Measurements from ENCODE around the gene WDR33. TPM values are rescaled to one million over a fixed set of nuclear protein-coding genes. Genes with fewer than 3 reads are reported as not detected.

Gene WDR33
- total and polyA plus RNA-seq, 5 donors from 2014 or later: 31.5 to 71.4 (median 36.3) TPM

GRCh38 chr2:127661949-127662510 lies 148.9 kb downstream of the WDR33 start:
- H3K9me3 Mint-ChIP-seq: no peaks in the 10 kb centered on the region
- H3K36me3 Mint-ChIP-seq: peaks cover 3% of the 10 kb centered on the region
- DNase-seq (no peak), ATAC-seq (ENCODE audit: low read depth in 2 of 2) (no peak)
- H3K4me1 Mint-ChIP-seq: peaks cover 0 to 3% (median 0%) of the 10 kb centered on the region in 4 donors
- no peaks in the 10 kb centered on the region for H3K9me3 ChIP-seq (ENCODE audit: control insufficient read depth in 2 of 2, low read length in 2 of 2)
- peaks cover 22% of the 10 kb centered on the region for H3K27me3 ChIP-seq (ENCODE audit: control insufficient read depth, insufficient read depth, low read length)
- no peak overlapping the region for H3K27ac ChIP-seq (ENCODE audit: insufficient read depth, low read length, poor library complexity, severe bottlenecking)
- no peak overlapping the region for H3K27ac Mint-ChIP-seq
- peaks cover 38% of the 10 kb centered on the region for H3K27me3 Mint-ChIP-seq
- no peaks in the 10 kb centered on the region for H3K36me3 ChIP-seq (ENCODE audit: control insufficient read depth, insufficient read depth, low read length)
- H3K4me3 ChIP-seq (ENCODE audit: low read depth, low read length): no peak overlapping the region
- no peak overlapping the region for H3K4me3 Mint-ChIP-seq
- H3K4me1 ChIP-seq (ENCODE audit: control insufficient read depth, insufficient read depth, low read length, poor library complexity, severe bottlenecking): no peaks in the 10 kb centered on the region

GRCh38 chr2:127661072-127661649 lies 149.8 kb downstream of the WDR33 start:
- Mint-ChIP-seq H3K27me3 (peaks cover 31% of the 10 kb centered on the region), H3K9me3 (no peaks in the 10 kb centered on the region), H3K4me3 (no peak overlapping the region), H3K27ac (no peak overlapping the region), H3K36me3 (peaks cover 3% of the 10 kb centered on the region), H3K4me1 (peaks cover 0 to 3% (median 0%) of the 10 kb centered on the region in 4 donors)
- peaks cover 19% of the 10 kb centered on the region for H3K27me3 ChIP-seq (ENCODE audit: control insufficient read depth, insufficient read depth, low read length)
- H3K36me3 ChIP-seq (ENCODE audit: control insufficient read depth, insufficient read depth, low read length): no peaks in the 10 kb centered on the region
- no peak overlapping the region for H3K27ac ChIP-seq (ENCODE audit: insufficient read depth, low read length, poor library complexity, severe bottlenecking)
- H3K9me3 ChIP-seq (ENCODE audit: control insufficient read depth in 2 of 2, low read length in 2 of 2): no peaks in the 10 kb centered on the region
- no peaks in the 10 kb centered on the region for H3K4me1 ChIP-seq (ENCODE audit: control insufficient read depth, insufficient read depth, low read length, poor library complexity, severe bottlenecking)
- H3K4me3 ChIP-seq (ENCODE audit: low read depth, low read length): no peak overlapping the region
- no peak for DNase-seq
- ATAC-seq (ENCODE audit: low read depth in 2 of 2): no peak

GRCh38 chr2:127660291-127660578 lies 150.7 kb downstream of the WDR33 start:
- H3K9me3 ChIP-seq (ENCODE audit: control insufficient read depth in 2 of 2, low read length in 2 of 2): no peaks in the 10 kb centered on the region
- H3K36me3 Mint-ChIP-seq: peaks cover 3% of the 10 kb centered on the region
- H3K27ac Mint-ChIP-seq: no peak overlapping the region

GRCh38 chr2:127659408-127660290 lies 151.3 kb downstream of the WDR33 start:
- H3K4me3 ChIP-seq (ENCODE audit: low read depth, low read length): no peak overlapping the region
- no peaks in the 10 kb centered on the region for H3K9me3 ChIP-seq (ENCODE audit: control insufficient read depth in 2 of 2, low read length in 2 of 2)
- no peaks in the 10 kb centered on the region for H3K4me1 ChIP-seq (ENCODE audit: control insufficient read depth, insufficient read depth, low read length, poor library complexity, severe bottlenecking)
- H3K27ac Mint-ChIP-seq: peak overlapping the region in 1 of 3 donors; percentile 29
- no peak for DNase-seq
- peaks cover 5% of the 10 kb centered on the region for H3K27me3 ChIP-seq (ENCODE audit: control insufficient read depth, insufficient read depth, low read length)
- peaks cover 0 to 2% (median 0%) of the 10 kb centered on the region in 7 donors for H3K9me3 Mint-ChIP-seq
- ATAC-seq (ENCODE audit: low read depth in 2 of 2): no peak
- H3K4me1 Mint-ChIP-seq: peaks cover 0 to 3% (median 0%) of the 10 kb centered on the region in 4 donors
- H3K36me3 Mint-ChIP-seq: no peaks in the 10 kb centered on the region
- no peaks in the 10 kb centered on the region for H3K36me3 ChIP-seq (ENCODE audit: control insufficient read depth, insufficient read depth, low read length)
- H3K4me3 Mint-ChIP-seq: no peak overlapping the region
- H3K27me3 Mint-ChIP-seq: peaks cover 18% of the 10 kb centered on the region
- no peak overlapping the region for H3K27ac ChIP-seq (ENCODE audit: insufficient read depth, low read length, poor library complexity, severe bottlenecking)

More at GRCh38 chr2:127660291-127660578, 150.7 kb downstream of the WDR33 start:
- Mint-ChIP-seq H3K27me3 (peaks cover 23% of the 10 kb centered on the region), H3K9me3 (no peaks in the 10 kb centered on the region), H3K4me3 (no peak overlapping the region), H3K4me1 (peaks cover 0 to 3% (median 0%) of the 10 kb centered on the region in 4 donors)
- no peak overlapping the region for H3K27ac ChIP-seq (ENCODE audit: insufficient read depth, low read length, poor library complexity, severe bottlenecking)
- no peaks in the 10 kb centered on the region for H3K36me3 ChIP-seq (ENCODE audit: control insufficient read depth, insufficient read depth, low read length)
- peaks cover 11% of the 10 kb centered on the region for H3K27me3 ChIP-seq (ENCODE audit: control insufficient read depth, insufficient read depth, low read length)
- H3K4me1 ChIP-seq (ENCODE audit: control insufficient read depth, insufficient read depth, low read length, poor library complexity, severe bottlenecking): no peaks in the 10 kb centered on the region
- H3K4me3 ChIP-seq (ENCODE audit: low read depth, low read length): no peak overlapping the region
- DNase-seq (no peak), ATAC-seq (ENCODE audit: low read depth in 2 of 2) (no peak)

GRCh38 chr2:127658641-127659407 lies 152.1 kb downstream of the WDR33 start:
- no peak overlapping the region for H3K27ac ChIP-seq (ENCODE audit: insufficient read depth, low read length, poor library complexity, severe bottlenecking)
- no peak for ATAC-seq (ENCODE audit: low read depth in 2 of 2)
- peaks cover 17% of the 10 kb centered on the region for H3K27me3 Mint-ChIP-seq
- H3K4me1 ChIP-seq (ENCODE audit: control insufficient read depth, insufficient read depth, low read length, poor library complexity, severe bottlenecking): no peaks in the 10 kb centered on the region
- H3K4me1 Mint-ChIP-seq: peaks cover 0 to 3% (median 0%) of the 10 kb centered on the region in 4 donors
- no peaks in the 10 kb centered on the region for H3K36me3 ChIP-seq (ENCODE audit: control insufficient read depth, insufficient read depth, low read length)
- peaks cover 5% of the 10 kb centered on the region for H3K27me3 ChIP-seq (ENCODE audit: control insufficient read depth, insufficient read depth, low read length)
- H3K36me3 Mint-ChIP-seq: no peaks in the 10 kb centered on the region
- peak overlapping the region in 1 of 4 donors; percentile 11 for H3K4me3 Mint-ChIP-seq
- peaks cover 0 to 2% (median 0%) of the 10 kb centered on the region in 7 donors for H3K9me3 Mint-ChIP-seq
- DNase-seq: no peak
- no peak overlapping the region for H3K4me3 ChIP-seq (ENCODE audit: low read depth, low read length)
- no peak overlapping the region for H3K27ac Mint-ChIP-seq
- no peaks in the 10 kb centered on the region for H3K9me3 ChIP-seq (ENCODE audit: control insufficient read depth in 2 of 2, low read length in 2 of 2)

- H3K4me1 ChIP-seq (ENCODE audit: control insufficient read depth, insufficient read depth, low read length, poor library complexity, severe bottlenecking): no peaks in the 10 kb centered on the region
- no peaks in the 10 kb centered on the region for H3K36me3 ChIP-seq (ENCODE audit: control insufficient read depth, insufficient read depth, low read length)
- H3K4me3 Mint-ChIP-seq: no peak overlapping the region
- peaks cover 0 to 2% (median 0%) of the 10 kb centered on the region in 7 donors for H3K9me3 Mint-ChIP-seq
- H3K9me3 ChIP-seq (ENCODE audit: control insufficient read depth in 2 of 2, low read length in 2 of 2): no peaks in the 10 kb centered on the region
- H3K36me3 Mint-ChIP-seq: no peaks in the 10 kb centered on the region
- DNase-seq (no peak), ATAC-seq (ENCODE audit: low read depth in 2 of 2) (no peak)
- no peak overlapping the region for H3K27ac ChIP-seq (ENCODE audit: insufficient read depth, low read length, poor library complexity, severe bottlenecking)
- peaks cover 5% of the 10 kb centered on the region for H3K27me3 ChIP-seq (ENCODE audit: control insufficient read depth, insufficient read depth, low read length)
- H3K4me1 Mint-ChIP-seq: no peaks in the 10 kb centered on the region
- H3K27ac Mint-ChIP-seq: no peak overlapping the region
- no peak overlapping the region for H3K4me3 ChIP-seq (ENCODE audit: low read depth, low read length)
- peaks cover 10% of the 10 kb centered on the region for H3K27me3 Mint-ChIP-seq
Measured at GRCh38 chr2:127658146-127658545, 152.8 kb downstream of the WDR33 start.

- H3K9me3 Mint-ChIP-seq: peaks cover 0 to 2% (median 0%) of the 10 kb centered on the region in 7 donors
- H3K36me3 Mint-ChIP-seq: no peaks in the 10 kb centered on the region
- peak overlapping the region in 1 of 3 donors; percentile 52 for H3K27ac Mint-ChIP-seq
- DNase-seq: no peak
- H3K4me1 Mint-ChIP-seq: no peaks in the 10 kb centered on the region
- Histone ChIP-seq H3K36me3 (ENCODE audit: control insufficient read depth, insufficient read depth, low read length) (no peaks in the 10 kb centered on the region), H3K4me3 (ENCODE audit: low read depth, low read length) (no peak overlapping the region), H3K4me1 (ENCODE audit: control insufficient read depth, insufficient read depth, low read length, poor library complexity, severe bottlenecking) (no peaks in the 10 kb centered on the region), H3K9me3 (ENCODE audit: control insufficient read depth in 2 of 2, low read length in 2 of 2) (no peaks in the 10 kb centered on the region), H3K27ac (ENCODE audit: insufficient read depth, low read length, poor library complexity, severe bottlenecking) (no peak overlapping the region), H3K27me3 (ENCODE audit: control insufficient read depth, insufficient read depth, low read length) (peaks cover 2% of the 10 kb centered on the region)
- no peak overlapping the region for H3K4me3 Mint-ChIP-seq
- no peak for ATAC-seq (ENCODE audit: low read depth in 2 of 2)
- H3K27me3 Mint-ChIP-seq: peaks cover 8% of the 10 kb centered on the region
Measured at GRCh38 chr2:127657232-127657595, 153.8 kb downstream of the WDR33 start.
